DMS 273 treated with DMSO at 0.1 percent for 48 hours (cell line): ENCODE data around the gene TMEM135.

ENCODE experiments used
- DNase-seq: peaks from one replicate; lab custom pipeline; 2025; lab: John Stamatoyannopoulos, UW

The TMEM135 gene

DNA sequence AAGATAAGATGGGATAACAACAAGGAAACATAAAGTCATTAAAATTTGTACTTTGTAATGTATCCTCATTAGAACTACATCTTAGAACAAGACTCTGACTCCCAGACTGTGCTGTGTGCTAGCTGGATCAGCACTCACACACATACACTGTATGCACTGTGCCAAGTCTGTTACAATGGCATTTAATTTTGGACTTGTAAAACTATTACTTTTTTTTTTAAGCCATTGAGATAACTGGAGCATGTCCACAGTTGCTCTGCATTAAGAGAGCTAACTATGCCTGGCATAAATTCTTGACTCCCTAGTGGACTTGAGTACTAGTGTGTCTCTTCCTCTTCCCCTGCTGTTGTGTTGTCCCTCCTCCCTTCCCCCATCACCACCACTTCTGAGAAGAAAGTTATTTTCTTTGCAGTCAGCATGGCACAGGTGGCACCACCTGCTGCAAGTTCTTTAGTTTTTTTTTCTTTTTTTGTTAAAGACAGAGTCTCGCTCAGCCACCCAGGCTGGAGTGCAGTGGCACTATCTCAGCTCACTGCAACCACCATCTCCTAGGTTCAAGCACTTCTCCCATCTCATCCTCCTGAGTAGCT is 268.6 kb downstream of the TMEM135 start:
- no peak for DNase-seq

DNA sequence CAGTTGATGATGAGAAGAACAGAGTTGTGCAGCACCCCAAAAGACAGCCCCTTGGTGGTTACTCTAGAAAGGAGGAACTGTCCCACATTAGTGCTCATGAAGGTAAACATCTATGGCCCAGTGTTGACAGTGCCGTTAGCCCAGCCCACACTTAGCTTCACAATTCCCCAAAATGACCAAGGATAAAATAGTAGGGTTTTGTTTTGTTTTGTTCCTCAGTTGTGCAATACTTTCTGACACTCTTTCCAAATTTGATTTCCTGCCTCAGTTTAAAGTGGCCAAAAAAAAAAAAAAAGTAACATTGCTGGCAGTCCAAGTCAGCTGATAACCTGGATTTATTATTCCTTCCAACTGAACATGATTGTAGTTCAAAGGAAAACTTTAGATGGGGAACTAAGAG is 269.4 kb downstream of the TMEM135 start:
- no peak for DNase-seq

DNA sequence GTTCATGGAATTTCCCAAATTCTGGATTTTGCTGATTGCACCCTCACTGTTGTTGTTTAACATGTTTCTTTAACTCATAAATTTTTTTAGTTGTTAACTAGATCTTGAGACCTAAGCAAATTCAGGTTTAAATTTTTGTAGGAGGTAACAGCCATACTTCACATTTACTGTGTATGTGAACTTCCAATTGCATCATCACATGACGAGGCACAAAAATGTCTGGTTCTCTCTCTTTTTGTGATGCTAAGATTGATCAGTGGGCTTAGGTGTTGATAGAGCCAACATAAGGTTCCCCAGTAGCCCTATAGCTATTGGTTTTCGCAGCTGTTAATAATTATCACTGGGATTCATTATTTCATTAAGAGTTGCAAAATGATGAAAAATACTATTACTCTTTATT is 277.5 kb downstream of the TMEM135 start:
- DNase-seq: no peak

DNA sequence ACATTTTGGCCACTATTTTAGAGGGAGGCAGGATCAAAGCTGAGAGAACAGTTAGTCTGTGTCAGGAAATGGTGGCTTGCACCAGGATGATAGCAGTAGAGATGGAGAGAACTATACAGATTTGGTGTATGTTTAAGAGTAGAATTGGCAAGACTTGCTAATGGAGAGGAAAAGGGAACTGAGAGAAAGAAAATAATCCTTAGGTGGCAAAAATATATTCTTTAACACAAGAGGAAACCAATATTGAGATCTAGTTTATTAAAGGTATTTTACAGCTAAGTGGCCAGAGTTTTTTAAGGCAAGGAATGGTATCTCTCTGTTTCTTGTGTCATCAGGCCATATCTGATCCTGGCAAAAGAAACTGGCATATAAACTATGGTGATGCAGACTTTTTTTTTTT is 278.8 kb downstream of the TMEM135 start:
- no peak for DNase-seq

DNA sequence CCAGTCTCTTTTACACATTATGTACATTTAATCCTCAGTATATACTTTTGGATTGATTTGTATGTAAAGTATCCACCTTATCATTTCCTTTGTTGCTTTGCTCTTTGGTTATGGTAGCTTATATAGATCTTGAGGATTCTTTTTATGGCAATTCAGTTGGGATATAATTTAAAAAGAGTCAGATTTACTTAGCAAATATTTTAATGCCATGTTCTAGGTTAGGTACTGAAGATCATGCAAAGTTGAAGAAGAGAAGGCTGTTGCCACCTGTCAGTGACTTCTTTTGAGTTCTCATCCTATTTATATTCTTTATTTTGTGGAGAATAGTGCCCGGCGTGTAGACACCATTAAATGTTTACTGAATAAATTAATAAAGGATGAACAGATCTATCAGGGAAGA is 279.7 kb downstream of the TMEM135 start:
- no peak for DNase-seq

DNA sequence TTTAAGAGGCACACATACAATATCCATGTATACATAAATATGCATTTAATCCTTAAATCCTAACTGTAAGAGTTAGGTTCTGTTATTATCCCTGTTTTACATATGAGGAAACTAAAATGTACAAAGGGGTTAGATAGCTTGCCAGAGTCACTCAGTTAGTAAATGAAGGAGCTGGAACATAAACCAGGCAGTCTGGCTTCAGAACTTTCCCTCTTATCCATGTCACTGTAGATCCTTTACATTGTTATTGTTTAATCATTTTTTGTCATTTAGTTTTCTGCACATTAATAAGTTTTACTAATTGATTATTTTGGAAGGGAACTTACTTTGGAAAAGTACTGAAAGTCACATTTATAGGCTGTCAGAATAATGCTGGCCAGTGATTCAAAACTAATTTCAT is 282.4 kb downstream of the TMEM135 start:
- no peak for DNase-seq

DNA sequence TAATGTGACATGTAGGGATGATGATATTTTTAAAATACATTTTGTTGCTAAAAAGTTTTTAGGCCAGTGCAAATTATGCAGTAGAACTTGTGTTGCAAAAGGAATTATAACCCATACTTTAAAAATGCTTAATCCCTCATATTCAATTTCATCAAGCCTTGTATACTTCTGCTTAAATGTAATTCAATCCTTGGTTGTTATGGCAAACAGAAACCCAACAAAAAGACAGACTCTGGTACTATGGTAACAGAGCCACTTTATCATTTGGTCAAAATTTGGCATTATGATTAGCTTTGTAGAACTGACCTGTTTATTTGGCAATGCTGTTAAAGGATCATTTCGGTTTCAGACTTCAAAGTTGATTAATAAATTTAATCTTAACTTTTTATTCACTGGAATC is 284.8 kb downstream of the TMEM135 start:
- DNase-seq: no peak

DNA sequence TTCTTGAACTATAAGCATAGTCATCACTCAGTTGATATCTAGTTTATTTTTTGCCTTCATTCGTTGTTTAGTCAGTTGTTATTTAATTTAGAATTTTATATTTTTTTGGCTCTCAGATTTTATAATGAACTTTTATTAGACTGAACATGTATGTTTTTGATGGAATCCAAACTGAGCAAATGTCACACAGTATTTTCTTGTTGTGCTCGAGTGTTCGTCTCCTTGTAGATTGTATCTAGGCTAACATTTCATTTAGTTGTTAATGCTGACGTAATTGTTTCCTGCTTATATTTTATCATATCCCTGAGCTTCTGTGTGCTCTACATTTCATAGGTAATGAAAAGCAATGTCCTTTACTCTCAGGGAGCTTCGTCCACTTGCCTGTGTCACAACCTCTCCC is 286.2 kb downstream of the TMEM135 start:
- DNase-seq: no peak

DNA sequence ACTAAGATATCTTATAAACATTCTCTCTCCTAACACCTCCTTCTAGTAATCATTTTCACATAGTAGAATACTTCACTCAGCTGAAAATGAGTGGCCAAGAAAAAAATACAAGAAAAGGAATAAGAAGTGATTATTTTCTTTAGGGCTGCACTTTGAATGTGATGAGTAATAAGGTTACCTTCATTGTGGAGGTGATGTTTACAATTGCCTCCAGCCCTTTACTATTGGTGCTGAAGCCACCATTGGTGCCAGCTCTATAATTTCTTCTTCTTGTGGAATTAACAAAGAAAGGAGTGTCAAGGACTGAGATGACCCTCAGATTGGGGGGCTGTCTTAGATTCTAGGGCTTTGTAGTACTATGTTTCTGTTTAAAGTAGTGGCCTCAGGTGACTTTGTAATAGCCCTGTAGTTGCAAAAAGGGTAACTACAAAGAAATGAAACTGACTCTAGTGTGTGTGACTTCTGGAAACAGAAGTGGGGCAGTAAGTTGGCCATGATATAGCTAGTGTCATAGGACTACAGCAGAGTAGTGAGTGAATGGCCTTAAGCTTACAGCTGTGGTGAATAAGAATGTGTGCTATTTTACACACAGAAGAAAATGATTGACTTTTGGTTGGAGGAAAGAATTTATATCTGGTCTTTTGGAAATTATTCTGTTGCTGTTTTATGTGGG is 287.2 kb downstream of the TMEM135 start:
- no peak for DNase-seq

DNA sequence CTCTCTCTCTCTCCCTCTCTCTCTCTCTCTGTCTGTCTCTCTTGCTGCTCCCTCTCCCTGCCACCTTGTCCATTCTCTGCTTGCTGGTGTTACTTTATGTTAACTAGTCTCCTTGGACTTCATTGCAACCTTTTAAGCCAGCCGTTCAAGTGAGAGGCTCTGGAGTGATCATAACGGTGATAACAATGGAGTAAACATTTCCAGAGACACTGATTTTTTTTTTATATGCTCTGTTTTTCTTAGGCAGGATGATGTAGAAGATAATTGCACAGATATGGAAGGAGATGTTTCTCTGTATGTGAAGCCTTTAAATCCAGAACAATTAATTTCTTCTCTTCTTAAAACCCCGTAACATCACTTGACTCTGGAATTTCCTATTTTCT is 287.7 kb downstream of the TMEM135 start:
- no peak for DNase-seq

DNA sequence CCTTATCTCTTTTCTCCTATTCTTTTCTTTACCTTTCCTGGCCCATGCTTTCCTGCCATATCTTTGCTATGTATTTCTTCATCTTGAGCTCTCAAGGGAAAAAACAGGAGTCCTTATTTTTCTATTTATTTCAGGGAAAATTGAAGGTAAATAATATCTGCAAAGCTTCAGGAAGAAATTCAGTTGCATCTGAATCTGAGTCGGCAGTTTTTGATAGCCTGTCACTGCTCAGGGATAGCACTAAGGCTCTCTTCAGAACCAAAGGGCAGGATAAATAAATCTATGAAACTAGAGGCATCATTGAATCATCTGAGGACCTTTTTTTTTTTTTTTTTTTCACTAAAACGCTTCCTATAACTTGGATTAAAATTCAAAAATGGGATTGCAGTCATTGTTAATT is 288.9 kb downstream of the TMEM135 start:
- no peak for DNase-seq

DNA sequence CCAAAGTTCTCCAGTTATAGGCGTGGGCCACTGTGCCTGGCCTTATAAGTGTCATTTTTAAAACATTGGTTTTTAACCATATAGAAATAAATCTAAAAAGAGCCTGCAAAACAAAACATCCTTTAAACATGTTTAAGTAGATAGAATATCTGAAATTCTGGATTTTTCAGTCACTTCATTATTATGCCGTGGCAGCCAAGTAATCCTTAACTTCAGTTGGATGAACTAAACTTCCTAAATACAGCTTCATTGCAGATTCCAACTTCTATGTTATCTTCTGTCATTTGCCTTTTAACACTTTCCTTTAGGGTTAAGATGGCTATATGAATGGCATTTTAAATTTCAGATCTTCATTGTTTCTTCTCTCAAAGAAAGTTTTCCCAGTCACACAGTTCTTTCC is 291.4 kb downstream of the TMEM135 start:
- no peak for DNase-seq

DNA sequence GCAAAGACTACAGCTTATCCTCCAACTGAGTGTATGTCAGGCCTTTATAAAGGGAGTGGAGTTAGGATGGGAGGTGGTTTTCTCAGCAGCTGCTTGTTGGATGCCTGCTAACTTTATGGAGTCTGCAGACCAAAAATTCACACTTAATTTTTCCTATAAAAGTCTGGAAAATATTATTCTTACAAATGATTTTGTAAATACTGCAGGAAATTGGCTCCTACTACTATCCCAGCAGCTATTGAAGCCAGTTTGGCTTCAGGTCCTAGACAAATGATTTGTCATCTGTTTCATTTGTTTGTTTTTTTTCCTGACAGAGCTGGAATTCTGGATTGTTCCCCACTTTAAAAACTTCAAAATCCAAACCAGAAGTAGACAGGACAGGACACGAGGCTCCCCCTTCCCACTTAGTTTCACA is 292.5 kb downstream of the TMEM135 start:
- DNase-seq: no peak

DNA sequence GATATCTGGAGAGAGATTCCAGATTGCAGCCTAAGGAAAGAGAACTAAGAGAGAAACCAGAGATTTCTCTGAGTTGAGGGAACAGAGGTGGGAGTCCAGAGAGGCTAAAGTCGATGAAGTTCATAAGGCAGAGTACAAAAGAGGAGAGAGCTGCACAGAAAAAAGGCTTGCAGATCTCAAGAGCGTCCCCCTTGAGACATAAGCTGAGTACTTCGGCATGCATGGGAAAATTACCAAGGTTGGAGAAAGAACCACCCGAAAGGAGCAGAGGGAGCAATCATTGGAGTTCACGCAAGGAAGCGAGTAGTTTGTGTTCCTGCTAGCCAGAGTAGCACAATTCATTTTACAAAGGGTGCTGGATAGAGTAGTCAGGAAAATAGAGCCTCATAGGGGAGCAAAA is 293.5 kb downstream of the TMEM135 start:
- no peak for DNase-seq

DNA sequence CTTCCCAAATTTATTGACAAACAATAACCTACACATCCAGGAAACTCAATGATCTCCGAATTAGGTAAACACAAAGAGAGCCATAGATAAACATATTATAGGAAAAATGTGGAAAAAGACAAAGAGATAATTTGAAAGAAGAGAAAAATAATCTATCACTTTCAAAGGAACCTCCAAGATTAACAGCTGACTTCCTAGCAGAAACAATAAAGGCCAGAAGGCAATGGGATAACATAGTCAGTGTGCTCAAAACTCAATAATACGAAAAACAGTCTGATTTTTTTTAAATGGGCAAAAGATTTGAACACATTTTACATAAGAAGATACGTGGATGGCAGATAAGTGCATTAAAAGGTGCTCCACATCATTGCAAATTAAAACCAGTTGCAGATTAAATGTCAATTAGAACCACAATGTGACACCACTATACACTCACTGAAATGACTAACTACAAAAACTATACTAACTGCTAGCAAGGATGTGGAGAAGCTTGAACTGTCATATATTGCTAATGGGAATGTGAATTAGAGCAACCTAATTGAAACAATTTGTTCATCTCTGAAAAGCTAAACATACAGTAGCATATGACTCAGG is 300.4 kb downstream of the TMEM135 start:
- no peak for DNase-seq

DNA sequence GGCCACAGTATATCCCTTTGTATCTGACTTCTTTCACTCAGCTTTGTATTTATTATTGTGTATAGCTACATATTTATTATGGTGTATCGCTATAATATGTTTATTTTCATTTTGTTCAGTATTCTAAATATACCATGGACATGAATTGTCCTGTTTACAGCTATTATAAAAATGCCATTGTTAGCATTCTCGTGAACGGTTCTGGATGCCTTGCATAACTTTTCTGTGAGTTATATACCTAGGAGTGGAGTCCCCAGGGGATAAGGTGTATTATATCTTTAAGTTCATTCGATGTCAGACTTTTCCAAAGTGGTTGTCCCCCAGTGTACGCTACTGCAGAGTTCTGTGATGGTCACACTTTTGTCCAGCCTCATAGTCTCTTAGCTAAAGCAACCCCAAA is 301.7 kb downstream of the TMEM135 start:
- no peak for DNase-seq

DNA sequence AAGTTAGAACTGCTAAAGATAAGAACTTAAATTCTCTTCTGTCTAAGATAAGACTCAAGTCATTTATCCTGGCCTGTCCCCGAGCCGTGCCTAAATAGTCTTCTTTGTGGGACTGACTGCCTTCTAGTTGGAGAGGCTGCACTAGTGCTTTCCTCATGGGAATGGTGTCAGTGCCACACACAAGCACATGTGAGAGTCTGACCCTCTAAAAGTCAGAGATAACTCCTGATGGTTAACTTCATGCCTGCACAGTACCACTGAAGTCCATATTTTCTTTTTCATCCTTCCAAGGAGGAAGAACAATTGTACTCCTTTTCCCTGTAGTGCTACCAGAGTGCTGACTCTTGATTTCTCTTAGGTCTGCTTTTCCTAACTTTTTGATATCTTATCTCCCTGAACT is 309.7 kb downstream of the TMEM135 start:
- no peak for DNase-seq

DNA sequence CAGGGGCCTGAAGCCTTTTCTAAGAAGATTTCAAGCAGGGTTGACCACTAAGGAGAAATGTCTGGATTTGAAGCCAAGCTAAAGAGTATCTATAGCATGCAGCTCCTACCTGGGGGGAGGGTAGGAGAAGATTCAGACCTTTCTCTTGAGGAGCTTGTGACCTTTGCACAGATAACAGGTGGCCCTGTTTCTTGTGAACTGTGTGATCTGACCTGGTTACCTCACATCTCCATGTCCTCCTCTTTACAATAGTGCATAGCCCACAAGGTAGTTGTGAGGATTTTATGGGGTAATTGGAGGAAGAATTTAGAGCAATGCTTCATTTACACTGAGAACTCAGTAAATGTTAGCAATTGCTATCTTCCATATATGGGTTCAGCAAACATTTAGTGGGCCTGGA is 310.1 kb downstream of the TMEM135 start:
- no peak for DNase-seq

DNA sequence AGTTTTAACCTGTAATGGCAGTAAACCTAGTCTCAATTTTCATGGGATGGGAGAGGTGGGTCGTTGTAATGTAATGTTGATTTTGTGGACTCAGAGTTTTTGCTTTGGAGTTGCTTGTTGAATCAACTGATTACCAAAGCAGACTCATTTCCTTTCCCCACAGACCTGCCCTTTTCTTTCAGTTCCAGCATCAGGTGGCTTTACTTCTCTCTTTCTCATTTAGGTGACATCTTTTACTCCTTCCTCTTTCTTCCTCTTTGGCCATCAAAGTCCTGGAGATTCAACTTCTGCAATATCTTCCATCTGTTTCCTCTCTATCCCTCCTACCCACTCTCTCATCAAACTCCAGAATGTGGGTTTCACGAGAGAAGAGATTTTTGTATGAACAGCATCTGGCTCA is 313.9 kb downstream of the TMEM135 start:
- DNase-seq: no peak

DNA sequence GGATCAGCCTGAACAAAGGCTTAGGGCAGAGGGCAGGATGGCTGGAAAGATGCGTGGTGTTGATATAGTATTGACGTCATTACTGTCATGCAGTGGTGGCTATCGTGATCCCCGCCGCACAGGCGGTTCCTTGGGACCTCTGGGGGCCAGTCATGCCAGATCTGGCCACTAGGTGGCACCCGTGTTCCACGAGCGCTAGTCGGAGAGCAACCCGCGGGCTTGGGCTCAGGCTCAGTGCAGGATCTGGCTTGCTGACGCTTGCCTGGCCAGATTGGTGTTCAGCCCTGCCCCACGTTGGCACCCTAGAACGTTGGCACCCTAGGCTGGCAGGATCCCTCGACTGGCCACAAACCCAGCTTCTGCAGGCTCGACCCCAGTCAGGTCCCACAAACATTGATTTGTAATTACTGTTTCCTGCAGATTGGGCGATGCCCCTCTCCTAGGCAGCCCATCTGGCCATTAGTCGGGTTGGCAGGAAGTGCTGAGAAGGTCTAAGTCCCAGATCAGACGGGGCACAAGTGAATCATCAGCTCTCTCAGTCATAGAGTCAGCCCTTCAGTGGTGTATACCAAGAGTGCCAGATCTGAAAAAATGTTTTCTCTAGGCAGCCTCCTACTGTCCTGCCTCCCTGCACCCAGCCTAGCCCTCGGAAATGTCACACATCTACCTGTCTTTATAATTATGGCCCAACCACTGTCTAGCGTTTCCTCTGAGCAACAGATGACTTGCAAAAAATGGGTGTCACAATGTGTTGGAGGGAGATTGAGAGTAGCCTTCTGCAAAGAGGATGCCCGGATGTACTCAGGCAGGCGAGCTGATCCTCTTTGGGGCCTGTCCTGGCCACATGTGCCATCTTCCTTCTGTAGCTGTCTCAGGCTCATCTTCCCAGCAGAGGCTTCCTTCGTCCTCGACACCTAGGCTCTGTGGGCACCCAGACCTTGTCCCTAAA is 315.3 kb downstream of the TMEM135 start:
- DNase-seq: no peak

DNA sequence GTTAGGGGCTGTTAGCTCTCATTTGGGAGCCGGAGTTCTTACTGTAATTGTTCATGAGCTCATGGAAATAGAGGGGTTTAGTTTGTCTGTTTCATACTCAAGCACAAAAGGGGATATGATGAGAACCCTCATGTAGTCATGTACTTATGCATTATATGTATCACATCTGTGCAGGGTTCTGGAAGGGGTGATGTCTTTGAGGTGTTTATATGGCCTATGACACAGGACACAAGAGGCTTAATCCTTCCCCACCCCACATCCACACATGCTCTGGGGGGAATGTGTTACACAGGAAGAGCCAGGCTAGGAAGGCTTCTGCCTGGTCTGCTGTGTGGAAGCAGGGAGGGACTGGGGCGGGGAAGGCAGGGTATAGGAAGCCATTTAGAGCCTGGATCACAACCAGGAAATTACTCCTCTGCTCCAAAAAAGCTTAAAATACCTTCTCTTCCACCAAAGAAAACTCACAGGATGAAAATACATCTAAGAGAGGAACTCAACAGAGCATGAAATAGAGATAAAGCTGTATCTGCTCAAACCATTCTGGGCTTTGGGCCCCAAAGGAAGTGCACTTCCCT is 316.1 kb downstream of the TMEM135 start:
- no peak for DNase-seq

DNA sequence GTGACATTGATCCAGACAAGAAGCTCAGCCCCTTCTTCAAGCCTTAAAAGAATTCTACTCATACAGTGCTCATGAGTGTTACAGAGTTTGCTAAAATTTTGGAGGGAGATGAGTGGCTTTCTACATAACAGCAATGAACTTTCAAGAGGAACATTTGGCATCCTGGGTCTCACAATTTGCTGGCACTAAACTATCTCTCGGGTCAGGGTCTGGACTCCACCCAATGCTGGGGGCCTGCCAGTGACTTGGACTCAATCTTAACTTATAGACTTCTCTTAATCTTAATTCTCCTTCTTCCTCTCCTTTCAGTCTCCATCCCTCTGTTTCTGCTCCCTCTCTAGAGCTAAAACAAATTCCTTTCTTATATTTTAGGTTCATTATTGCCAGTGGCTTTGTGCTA is 317.9 kb downstream of the TMEM135 start:
- DNase-seq: no peak
